HFF-Myc (cell line): ENCODE data around the gene EPHA2.

Experiments
- DNase-seq: peaks from one replicate; pipeline ENCODE4 v3.0.0-alpha.2; 2011; ENCODE audit warnings: low read depth; ENCODE audit errors: extremely low read depth
- H3K4me3 ChIP-seq: replicated peaks from 2 replicates; pipeline ENCODE4 v1.5.1; 2011; ENCODE audit warnings: low read depth, mild to moderate bottlenecking, control low read depth, low read length
- CTCF ChIP-seq: IDR thresholded peaks from 2 replicates; pipeline ENCODE4 v1.5.1; 2012; ENCODE audit warnings: mild to moderate bottlenecking, low read depth, low read length, control low read depth; ENCODE audit errors: missing control alignments

Gene EPHA2

GRCh38 chr1:16147156-16147926 lies 8.5 kb downstream of the EPHA2 start:
- no peak for TF ChIP-seq CTCF
- DNase-seq, result no peak
- H3K4me3 ChIP-seq, result peak overlapping the region; percentile 40; the same call in 1 of the 2 replicates

GRCh38 chr1:16146279-16147155 lies 9.4 kb downstream of the EPHA2 start:
- peak overlapping the region; percentile 40 for H3K4me3 ChIP-seq
- no peak for TF ChIP-seq CTCF
- DNase-seq, result peak; percentile 61

- TF ChIP-seq CTCF, result no peak
- DNase-seq, result peak; percentile 74
- H3K4me3 ChIP-seq, result peak overlapping the region; percentile 40
Observed at GRCh38 chr1:16145662-16146278, 10.1 kb downstream of the EPHA2 start.

GRCh38 chr1:16145030-16145661 lies 10.7 kb downstream of the EPHA2 start:
- peak overlapping the region; percentile 40 for H3K4me3 ChIP-seq
- no peak for DNase-seq
- TF ChIP-seq CTCF, result no peak

GRCh38 chr1:16144325-16145029 lies 11.4 kb downstream of the EPHA2 start:
- no peak for TF ChIP-seq CTCF
- H3K4me3 ChIP-seq, result peak overlapping the region; percentile 40; the same call in 1 of the 2 replicates
- DNase-seq, result no peak
